NCI-H2196 treated with DMSO at 0.1 percent for 48 hours (cell line): Measurements from ENCODE around the gene RNU6-9.
A peak's percentile ranks its signal among the peaks of the same experiment; 100 is the strongest.

Source experiments
- DNase-seq: peaks from one replicate; lab custom pipeline; 2025; ENCODE audit not compliant: unreplicated experiment; lab: John Stamatoyannopoulos, UW

The RNU6-9 gene

DNA sequence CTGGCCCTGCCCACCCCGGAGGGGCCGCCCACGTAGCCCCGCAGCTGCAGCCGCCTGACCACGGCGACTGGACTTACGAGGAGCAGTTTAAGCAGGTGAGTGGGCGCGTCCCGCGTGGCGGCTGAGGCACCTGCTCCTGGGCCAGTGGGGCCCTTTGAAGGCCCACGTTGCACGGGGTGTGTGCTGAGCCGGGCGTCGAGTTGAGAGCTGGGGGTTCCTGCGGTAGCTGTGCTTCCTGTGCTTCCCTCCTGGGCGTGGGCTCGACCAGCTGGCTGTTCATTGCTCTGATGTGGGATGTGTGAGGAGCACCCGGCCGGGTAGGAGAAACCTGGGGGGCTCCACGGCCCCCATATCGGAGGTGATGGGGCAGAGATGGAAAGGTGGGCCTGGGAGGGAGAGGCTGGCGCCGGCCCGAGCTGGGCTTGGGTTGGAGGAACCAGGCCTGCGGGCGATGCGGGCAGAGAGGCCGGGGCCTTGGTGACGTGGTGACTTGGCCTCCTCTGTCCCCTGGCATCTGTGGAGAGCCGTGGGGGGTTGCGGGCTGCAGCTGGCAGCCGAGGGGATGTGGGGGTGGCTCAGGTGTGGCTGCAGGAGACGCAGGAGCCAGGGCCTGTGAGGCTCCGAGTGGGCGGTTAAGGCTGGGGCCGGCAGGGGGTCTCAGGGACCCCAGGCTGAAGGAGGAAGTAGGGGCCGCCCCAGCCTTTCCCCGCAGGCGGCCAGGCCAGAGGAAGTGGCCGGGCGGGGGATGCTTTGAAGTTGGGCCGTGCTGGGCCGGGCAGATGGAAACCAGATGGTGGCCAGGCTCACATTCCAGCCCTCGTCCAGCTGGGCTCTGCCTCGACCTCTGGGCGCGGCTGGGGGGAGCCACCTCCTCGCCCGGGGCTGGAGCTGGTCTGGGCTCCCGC lies 39.6 kb downstream of the RNU6-9 start:
- DNase-seq: no peak

GRCh38 chr19:933553-933882 lies 40.2 kb downstream of the RNU6-9 start:
- no peak for DNase-seq

GRCh38 chr19:934197-934840 lies 41.0 kb downstream of the RNU6-9 start:
- no peak for DNase-seq

DNA sequence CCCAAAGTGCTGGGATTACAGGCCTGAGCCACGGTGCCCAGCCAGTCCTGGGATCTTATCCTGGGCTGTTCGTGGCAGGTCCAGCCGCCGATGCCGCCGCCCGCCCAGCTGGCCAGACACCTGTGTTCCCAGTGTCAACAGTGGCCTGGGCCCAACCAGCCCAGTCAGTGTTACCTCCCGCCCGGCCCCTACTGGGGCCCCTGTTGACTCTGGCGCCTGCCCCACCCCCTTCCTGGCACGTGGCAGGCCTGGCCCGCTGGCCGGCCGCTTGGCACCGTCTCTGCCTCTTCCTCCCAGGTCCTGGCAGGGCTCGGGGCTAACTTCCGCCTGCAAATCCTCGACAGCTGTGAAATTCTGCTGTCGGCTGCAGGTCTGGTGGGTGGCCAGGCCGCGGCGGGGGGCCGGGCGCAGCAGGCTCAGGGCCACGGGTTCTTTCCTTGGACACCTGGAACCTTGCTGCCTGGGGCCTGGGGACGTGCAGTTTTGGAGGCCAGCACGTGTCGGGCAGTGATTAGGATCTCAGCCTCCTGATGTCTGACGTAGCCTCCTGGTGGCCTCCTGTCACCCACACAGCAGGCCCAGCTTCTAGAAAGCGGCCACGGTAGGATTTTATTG lies 41.7 kb downstream of the RNU6-9 start:
- DNase-seq: peak; percentile 92

- DNase-seq: no peak
Observed at GRCh38 chr19:936175-936546, 42.9 kb downstream of the RNU6-9 start.

GRCh38 chr19:937259-937694 lies 44.0 kb downstream of the RNU6-9 start:
- DNase-seq: no peak

GRCh38 chr19:938233-938923 lies 45.1 kb downstream of the RNU6-9 start:
- DNase-seq: no peak

DNA sequence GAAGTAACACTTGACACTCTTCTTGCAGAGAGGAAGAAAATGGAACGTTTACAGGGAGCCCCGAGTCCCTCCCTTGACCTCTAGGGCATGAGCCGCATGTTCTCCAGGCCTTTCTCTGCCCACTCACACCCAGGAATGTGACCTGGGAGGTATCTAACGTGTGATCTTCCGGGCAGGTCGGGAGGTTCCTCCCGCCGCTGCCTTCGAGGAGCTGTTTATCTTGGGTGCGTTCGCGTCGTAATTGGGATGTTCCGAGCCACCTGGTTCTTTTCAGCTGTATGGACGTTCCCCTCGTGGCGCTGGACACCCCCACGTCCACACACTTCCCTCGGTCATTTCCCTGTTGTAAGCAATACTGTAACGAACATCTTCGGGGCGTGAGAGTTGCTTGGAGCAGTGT lies 46.2 kb downstream of the RNU6-9 start:
- no peak for DNase-seq

DNA sequence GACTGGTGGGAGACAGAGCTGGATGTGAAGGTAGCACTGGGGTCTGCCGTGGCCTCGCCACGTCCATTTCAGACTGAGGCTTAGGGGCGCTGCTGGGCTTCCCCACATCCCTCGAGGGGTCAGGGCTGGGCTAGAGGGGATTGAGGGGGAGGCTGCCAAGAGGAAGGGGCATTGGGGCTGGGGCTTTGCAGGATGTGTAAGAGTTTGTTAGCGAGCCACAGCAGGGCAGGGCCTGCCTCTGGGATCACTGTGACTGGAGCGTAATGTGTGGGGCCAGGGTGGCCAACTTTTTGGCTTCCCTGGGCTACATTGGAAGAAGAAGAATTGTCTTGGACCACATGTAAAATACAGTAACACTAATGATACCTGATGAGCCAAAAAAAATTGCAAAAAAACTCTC lies 46.6 kb downstream of the RNU6-9 start:
- no peak for DNase-seq

GRCh38 chr19:940591-941291 lies 47.5 kb downstream of the RNU6-9 start:
- peak; percentile 92 for DNase-seq

DNA sequence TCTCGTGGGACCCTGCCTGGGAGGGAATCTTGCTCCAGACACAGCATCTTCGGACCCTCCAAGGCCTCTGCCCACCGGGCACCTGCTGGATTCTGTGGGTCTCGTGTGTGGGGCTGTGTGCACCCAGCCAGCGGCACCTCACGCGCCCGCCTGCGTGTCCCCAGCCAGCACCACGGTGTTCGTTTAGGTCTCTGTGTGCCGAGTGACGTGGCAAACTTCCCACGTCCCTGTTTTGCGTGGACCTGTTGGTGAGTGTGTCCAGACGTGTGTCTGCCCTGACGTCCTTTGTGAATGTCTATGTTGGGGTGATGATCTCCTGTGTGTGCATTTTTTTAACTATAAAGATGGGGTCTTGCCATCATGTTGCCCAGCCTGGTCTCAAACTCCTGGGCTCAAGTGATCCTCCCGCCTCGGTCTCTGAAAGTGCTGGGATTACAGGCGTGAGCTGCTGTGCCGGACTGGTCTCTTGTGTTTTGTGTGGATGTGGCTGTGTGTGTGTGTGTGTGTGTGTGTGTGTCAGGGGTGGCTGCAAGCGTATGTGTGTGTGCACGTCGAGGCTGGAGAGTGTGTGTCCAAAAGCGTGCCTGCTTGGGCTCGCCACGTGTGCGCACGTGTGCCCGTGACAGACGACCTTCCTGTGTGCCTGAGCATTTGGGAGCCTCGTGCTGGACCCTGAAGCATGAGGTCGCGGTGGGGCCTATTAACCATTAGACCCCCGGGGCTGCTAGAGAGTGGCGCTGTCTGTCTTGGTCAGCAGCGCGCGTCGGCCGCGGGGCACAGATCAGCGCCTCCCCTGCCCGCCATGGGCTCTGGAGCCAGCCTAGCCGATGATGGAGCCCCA lies 48.2 kb downstream of the RNU6-9 start:
- no peak for DNase-seq

DNA sequence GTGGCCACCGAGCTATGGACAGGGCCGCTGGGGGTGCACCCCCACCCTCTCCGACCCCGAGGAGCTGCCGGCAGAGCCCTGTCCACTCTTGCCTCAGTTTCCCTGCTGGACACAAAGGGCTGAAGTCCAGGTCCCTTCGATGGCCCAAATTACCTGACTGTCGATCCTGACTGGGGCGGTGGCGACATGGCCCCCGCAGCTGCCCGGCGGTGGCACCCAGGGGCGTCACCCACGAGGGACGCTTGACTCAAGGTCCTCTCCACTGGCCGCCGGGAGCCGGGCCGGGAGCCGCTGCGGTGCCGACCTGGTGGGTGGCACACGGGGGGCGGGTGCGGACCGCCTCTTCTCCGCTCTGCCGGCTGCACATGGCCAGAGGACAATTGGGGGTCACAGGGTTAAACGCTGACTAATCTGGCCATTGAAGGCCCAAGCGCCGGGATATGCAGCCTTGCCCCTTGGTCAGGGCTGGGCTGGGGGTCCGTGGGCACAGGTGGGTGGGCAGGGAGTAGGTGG lies 48.9 kb downstream of the RNU6-9 start:
- no peak for DNase-seq
